GM18517 (cell line): ENCODE measurements around the gene BOD1L1.
"Not testable (repeated sequence)": the region's sequence is repeated elsewhere in the genome, so short reads cannot be mapped to it uniquely, and the experiment has no call there.

Source experiments
- ATAC-seq: cut with Tn5 transposase; IDR thresholded peaks from one replicate; pipeline ENCODE4 v1.9.1; 2021; ENCODE audit warnings: mild to moderate bottlenecking, moderate library complexity; ENCODE audit not compliant: unreplicated experiment

Gene BOD1L1

GRCh38 chr4:13560111-13560510, 67.4 kb downstream of the BOD1L1 start:
- ATAC-seq, result not testable (repeated sequence)

- no peak for ATAC-seq
Observed at GRCh38 chr4:13559413-13559812, 68.1 kb downstream of the BOD1L1 start.

DNA sequence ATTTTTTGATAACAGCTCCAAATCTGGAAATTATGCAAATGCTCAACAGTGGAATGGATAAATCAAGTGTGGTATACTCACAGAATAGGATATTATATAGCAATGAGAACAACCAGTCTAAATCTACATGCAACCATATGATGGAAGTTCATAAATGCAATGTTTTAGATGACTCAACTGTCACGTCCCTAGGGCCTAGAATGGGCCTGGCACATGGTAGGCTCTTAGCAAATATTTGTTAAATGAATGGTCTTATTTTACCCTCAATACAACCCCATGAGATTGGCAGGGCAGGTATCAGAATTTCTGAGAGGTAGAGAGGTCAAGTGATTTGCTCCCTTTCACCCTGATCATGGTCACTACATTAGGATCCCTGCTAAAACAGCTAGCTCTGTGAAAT, 68.6 kb downstream of the BOD1L1 start:
- ATAC-seq, result no peak

DNA sequence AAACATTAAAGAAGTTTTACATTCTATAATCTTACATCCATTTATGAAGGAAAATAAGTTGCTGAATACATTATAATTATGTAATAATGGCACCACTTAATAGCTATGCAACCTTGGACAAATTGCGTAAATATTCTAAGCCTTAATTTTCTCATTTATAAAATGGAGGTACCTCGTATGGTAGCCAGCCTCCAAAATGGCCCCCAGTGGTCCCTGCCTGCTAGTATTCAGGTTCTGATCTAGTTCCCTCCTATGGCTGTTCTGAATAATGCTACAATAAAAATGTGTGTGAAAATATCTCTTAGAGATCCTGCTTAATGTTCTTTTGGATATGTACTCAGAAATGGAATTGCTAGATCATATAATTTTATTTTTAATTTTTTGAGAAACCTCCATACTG, 72.2 kb downstream of the BOD1L1 start:
- ATAC-seq, result no peak

DNA sequence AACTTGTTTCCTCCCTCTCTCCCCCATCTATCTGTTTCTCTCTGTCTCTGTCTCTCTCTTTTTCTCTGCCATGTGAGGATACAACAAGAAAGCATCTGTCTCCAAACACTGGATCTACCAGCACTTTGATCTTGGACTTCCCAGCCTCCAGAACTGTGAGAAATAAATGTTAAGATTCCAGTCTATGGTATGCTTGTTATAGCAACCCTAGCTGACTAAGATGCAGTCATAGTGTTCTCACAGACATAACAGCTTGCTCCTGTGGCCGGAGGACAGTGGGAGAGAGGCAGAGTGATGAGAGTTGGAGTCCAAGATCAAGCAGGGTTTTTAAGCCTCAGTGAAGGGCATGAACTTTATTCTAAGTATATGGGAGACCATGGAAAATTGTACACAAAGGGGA, 74.4 kb downstream of the BOD1L1 start:
- ATAC-seq, result no peak

- ATAC-seq, result peak; percentile 83
Observed at GRCh38 chr4:13548984-13549546, 78.5 kb downstream of the BOD1L1 start.

DNA sequence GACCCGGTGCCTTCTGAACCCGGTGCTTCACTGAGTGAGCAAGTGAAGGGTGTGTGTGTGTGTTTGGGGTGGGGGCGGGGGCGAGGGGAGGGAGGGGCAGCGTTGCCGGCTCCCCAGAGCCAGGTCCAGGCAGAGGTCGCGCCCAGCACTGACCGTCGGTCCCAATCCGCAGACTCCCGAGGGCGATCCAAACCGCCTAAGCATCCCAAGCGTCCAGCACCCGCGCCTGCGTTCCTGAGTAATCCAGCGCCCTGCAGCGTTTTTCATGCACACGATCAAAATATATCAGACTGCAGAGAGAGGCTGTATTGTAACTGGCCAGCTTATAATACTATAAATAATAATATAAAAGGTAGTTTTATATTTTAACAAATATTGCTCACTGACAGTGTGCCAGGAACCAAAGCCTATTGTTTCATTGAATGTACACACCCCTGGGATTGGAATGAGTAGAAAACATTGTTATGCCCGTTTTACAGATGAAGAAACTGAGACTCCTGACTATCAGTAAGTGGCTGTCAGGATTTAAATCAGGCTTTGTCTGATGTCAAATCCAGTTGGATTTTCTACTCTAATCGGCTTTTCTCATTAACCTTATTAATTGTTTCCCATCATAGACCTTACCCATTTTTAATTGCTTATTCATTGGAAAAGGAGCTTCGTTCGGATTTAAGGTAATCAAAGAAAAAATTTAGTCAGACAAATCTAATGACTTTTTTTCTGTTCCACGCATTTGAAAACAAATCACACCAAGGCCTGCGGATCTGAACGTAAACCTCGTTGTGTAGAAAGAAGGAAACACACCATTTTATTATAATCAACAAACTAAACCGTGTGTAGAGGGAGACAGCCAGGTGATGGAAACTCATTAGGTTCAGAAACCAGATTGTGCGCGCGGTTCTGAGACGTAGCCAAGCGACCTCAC, 79.2 kb downstream of the BOD1L1 start:
- peak; percentile 1 for ATAC-seq

GRCh38 chr4:13547485-13548041, 80.0 kb downstream of the BOD1L1 start:
- ATAC-seq, result no peak

DNA sequence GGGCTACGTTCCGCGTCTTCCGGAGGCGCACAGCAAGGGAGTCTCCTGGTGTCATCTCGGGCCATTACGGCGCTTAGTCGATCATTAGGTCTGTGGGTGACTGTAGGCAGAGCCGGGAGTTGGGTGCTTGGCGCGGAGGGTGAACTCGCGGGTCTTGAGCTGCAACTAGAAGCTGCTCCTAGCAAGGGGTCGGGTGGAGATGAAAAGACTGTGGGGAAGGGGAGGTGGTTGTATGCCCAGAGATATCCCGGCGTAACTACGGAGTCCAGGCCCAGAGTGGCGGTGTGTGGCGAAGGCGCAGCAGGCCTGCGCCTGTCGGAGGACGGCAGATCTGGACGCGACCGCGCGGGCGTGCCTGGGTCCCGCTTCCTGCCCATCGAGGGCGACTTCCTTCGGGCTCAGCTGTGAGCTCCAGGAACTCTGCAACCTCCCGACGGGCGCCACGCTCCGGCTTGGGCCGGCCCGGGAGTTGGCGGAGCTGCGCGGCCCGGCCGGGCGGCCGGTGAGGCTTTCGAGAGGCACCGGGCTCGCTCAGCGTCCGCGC, 80.5 kb downstream of the BOD1L1 start:
- no peak for ATAC-seq

DNA sequence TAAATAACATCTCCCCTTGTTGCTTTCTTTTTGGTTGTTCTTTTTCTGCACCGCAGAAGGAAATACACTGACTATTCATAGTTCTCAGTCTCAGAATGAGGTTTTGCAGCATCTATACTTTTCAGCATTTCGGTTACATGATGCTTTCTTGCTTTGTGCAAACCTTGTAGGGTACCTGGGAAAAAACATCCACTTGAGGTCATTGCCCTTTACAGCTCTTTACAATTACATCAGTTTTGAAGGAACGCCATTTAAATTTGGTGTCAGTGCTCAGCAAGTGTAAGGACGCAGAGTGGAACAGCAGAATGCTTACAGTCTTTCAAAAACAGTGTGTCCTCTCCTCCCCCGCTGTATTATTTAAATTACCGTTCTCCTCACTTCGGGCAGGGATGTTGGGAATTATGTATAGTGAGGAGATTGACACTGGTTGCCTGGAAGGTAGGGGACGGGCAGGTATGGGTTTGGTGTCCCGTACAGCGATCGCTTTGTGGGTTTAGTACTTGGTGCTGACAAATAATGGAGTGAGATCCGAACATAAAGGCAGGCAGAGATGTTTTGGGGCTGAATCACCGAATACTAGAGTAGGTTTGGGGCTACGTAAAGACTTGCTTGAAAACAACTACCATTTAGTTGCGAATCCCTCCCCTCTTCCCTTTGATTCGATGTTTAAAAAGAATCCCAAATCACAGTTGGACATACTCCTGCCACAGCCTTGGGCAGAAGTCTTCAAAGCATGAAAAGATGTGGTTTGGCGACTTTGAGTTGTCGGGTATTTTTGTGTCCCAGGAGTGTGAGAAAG, 81.2 kb downstream of the BOD1L1 start:
- ATAC-seq, result no peak

DNA sequence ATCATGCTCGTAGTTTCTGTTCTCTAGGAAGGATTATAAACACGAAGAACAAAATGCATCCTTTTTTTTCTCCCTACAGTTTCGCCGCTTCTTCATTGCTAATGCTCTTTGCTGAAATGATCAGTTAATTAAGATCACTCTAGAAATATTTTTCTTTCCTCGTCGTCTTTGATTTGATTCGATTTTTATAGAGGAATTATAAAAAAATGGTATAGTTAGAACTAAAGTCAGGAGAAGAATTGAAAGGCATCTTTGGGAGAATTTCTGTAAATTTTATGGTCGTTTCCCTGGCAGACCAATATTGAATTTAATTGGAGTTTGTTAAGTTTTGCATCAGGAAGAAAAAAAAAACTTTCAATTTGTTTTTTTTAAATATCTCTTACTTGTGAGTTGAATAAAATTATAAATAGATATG, 82.1 kb downstream of the BOD1L1 start:
- ATAC-seq, result no peak

- peak; percentile 38 for ATAC-seq
Observed at GRCh38 chr4:13544606-13545393, 82.7 kb downstream of the BOD1L1 start.

DNA sequence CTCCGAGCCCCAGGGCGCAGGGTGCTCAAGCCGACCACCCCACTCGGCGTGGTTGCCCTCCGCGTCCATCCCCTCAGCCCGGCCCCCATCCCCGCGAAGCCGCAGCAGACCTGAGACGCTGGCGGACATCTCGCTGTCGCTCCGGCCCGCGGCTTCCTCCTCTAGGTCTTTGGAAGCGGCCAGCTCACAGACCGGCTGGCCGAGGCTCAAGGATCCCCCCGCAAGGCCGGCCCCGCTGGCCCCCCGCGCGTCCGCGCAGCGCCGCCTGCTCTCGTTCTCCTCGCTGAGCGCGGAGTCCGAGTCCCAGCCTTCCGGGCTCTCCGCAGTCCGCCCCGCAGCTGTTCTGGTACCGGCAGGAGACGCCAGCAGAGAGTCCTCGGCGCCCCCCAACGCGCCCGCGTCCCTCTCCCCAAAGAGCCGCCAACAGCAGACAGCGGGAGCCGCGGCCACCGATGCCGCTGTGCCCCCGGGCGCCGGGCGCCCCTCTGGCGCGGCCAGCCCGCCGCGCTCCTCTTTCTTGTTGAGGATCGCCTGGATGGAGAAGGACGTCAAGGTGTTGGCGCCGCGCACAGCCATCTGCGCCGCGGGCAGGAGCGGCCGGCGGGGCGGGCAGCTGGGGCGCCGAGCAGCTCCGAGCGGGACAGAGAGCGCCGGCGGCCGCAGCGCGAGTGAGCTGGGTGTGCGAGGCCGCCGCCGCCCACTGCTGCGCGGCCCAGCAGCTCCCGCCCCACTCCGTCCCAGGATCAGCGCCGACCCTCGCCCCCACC, 83.5 kb downstream of the BOD1L1 start, which contains the start of gene NKX3-2:
TSS of gene NKX3-2 (minus strand) at position 670 of the 767 bp plus-strand sequence. CDS start at position 576, 94 bp downstream.
- ATAC-seq, result no peak

DNA sequence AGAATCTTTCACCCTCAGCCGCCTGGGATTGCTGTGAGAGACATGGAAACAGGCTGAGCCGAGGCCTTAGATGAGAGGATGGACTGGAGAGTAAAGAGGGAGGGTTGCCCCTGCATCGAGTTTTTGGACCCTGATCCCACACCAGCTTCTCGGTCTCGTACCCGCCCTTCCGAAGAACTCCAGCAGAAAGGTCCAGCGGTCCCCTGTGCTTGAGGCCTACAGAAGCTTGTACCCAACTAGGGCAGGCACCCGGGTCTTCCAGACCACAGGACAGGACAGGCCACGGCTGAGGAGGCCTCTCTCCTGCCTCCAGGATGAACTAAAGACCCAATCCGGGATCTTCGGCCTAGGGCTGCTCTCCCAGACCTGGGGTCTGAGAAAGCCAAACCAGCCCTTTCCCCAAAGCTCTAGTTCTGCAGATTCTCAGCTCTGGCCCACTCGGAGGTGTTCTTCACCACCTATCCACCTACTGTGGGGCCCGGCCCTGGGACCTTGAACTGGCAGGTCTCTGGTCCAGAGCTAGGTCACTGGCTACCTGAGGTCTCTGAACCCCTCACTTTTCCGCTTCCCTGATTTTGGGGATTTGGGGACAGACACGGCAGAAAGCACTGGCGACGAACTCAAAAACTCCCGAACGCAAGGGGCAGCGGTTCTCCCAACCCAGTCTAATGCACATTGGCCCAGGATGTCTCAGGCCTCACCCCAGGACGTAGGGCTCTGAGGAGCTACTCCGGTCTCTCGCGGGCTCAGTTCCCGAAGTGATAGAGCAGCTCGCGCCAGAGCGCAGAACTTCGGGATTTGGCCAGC, 84.3 kb downstream of the BOD1L1 start:
- ATAC-seq, result no peak

- ATAC-seq, result no peak
Observed at GRCh38 chr4:13542577-13543031, 84.9 kb downstream of the BOD1L1 start.

DNA sequence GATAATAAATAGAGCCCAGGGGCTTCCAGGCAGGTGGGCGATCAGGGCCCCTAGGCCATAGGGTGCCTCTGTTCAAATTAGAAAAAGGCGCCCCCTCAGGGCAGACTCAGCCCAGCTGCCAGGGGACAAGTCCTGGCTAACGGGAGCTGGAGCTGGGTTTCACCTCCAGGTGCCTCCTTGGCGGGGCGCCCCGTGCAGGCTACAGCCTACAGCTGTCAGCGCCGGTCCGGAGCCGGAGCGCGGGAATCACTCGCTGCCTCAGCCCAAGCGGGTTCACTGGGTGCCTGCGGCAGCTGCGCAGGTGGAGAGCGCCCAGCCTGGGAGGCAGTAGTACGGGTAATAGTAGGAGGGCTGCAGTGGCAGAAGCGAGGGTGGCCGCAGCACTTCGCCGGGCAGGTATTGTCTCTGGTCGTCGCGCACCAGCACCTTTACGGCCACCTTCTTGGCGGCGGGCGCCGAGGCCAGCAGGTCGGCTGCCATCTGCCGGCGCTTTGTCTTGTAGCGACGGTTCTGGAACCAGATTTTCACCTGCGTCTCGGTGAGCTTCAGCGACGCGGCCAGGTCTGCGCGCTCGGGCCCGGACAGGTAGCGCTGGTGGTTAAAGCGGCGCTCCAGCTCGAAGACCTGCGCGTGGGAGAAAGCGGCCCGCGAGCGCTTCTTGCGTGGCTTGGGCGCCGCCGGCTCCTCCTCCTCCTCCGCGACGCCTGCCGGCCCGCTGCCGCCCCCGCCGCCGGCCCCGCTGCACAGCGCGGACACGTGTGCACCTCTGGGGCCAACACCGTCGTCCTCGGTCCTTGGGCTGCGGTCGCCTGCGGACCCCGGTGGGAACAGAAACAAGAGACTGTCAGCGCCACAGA, 85.6 kb downstream of the BOD1L1 start:
- no peak for ATAC-seq

DNA sequence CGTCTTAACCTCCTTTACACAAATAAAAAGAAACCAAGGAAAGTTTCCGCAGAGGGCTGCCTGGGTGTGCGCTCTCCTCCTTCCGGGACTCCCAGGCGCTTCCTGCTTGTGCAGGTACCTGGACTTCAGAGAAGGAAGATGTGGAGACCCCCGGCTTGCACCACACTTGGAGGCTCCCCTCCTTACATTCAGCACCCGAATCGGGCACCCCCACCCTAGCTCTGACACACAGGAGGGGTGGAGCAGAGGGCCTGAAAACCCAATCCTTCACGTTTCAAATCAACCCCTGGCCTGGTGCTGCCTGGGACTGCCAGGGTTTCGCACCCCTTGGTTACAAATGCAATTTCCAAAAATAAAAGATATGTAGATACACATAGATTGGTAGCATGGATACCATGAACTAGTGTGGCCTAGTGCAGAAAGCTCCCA, 86.3 kb downstream of the BOD1L1 start:
- ATAC-seq, result no peak
